ENCODE measurements around the gene TVP23C.

TVP23C gene

DNA sequence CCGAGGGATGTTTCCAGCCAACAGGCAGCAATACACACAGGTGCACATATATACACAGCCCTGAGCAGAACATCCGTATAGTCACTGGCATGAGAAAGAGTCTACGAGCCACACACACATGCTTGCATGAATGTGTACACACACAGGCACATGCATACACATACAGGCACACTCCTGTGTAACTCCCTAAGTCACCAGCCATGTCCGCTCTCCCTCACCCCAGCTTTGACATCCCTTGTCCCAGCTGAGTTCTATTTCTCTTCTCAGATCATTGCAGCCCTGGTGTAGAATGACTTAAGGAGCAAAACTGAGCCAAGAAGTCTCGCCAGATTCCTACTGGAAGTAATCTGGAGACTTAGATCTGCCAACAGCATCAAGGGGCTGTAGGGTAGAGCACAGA, 108.9 kb downstream of the TVP23C start:
- H3K27ac ChIP-seq = no peak overlapping the region
- TF ChIP-seq ZFX (IDR thresholded peaks at IDR 0.05; ENCODE audit: borderline replicate concordance) = no peak
- TF ChIP-seq, protein P1, sequence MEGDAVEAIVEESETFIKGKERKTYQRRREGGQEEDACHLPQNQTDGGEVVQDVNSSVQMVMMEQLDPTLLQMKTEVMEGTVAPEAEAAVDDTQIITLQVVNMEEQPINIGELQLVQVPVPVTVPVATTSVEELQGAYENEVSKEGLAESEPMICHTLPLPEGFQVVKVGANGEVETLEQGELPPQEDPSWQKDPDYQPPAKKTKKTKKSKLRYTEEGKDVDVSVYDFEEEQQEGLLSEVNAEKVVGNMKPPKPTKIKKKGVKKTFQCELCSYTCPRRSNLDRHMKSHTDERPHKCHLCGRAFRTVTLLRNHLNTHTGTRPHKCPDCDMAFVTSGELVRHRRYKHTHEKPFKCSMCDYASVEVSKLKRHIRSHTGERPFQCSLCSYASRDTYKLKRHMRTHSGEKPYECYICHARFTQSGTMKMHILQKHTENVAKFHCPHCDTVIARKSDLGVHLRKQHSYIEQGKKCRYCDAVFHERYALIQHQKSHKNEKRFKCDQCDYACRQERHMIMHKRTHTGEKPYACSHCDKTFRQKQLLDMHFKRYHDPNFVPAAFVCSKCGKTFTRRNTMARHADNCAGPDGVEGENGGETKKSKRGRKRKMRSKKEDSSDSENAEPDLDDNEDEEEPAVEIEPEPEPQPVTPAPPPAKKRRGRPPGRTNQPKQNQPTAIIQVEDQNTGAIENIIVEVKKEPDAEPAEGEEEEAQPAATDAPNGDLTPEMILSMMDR (IDR thresholded peaks at IDR 0.05) = no peak

DNA sequence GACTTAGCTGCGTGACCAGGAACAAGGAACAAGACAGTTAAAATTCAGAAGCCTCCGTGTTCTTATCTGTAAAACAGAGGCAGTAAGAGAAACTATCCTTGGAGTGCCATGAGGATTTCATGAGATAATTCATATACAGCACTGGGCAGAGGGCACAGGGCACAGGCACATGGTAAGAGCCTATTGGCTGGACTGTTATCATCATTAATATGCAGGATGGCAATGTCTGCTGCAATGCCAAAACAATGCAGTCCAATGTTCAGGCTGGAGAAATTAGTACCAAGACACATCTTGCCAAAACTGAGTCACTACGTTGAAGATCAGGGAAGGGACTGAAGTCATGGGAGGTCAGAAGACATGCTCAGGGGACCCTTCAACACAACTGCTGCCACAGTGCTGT, 109.5 kb downstream of the TVP23C start:
- H3K27ac ChIP-seq = no peak overlapping the region
- no peak for TF ChIP-seq ZFX (IDR thresholded peaks at IDR 0.05; ENCODE audit: borderline replicate concordance)
- TF ChIP-seq, protein P1 (IDR thresholded peaks at IDR 0.05) = no peak

DNA sequence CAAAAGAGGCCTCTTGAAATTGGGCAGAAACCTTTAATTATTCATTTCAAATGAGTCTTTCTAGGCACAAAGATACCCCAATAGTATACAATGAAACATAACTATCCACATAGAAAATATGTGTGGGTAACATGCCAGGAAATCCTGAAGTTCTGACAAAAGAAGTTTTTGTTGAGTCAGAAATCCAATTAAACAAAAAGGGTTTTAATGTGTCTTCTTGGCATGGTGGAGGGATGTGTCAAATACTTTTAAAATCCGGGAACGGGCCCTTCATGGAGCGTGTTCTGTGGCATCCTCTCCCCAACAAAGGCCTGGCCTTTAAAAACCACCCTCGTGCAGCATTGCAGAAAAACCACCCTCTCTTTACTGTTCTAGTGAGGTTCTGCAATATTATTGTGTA, 110.0 kb downstream of the TVP23C start:
- TF ChIP-seq ZFX (IDR thresholded peaks at IDR 0.05; ENCODE audit: borderline replicate concordance) = no peak
- TF ChIP-seq, protein P1 (IDR thresholded peaks at IDR 0.05) = no peak
- no peak overlapping the region for H3K27ac ChIP-seq

DNA sequence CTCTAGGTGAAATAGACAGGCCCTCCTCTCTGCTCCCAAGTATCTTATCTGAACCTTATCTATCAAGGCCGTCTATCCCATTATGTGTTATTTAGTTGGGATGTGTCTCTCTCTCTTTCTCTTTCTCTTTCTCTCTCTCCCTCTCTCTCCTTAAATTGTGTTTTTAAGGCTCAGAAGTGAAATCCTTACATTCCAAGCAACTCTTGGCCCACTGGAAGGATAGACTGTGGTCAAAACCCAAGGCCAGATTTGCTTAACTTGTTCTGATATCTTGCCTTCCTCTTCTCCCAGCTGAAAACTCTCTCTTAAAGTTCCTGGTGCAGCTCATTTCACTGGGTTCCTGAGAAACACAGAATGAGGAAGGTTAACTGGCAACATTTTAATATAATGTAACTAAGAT, 110.5 kb downstream of the TVP23C start:
- no peak overlapping the region for H3K27ac ChIP-seq
- TF ChIP-seq ZFX (IDR thresholded peaks at IDR 0.05; ENCODE audit: borderline replicate concordance) = no peak
- TF ChIP-seq, protein P1 (IDR thresholded peaks at IDR 0.05) = no peak

All from 22Rv1 (cell line).